ENCODE measurements around the gene ADK.
"Not testable (repeated sequence)": the region's sequence is repeated elsewhere in the genome, so short reads cannot be mapped to it uniquely, and the experiment has no call there.

GRCh38 chr10:74498664-74499063, 347.6 kb downstream of the ADK start:
- not testable (repeated sequence) for TF ChIP-seq EZH2 (IDR thresholded peaks at IDR 0.05; ENCODE audit: borderline replicate concordance); CTCF (IDR thresholded peaks at IDR 0.05; ENCODE audit: poor library complexity)
